Hepatocyte (in vitro differentiated cells): ENCODE results near the gene TFAM.

Experiments used
- CTCF ChIP-seq: fragments of 200-600 bp; sonication (generic); IDR thresholded peaks from 2 replicates; pipeline ENCODE4 v1.5.1; 2016; ENCODE audit warnings: antibody characterized with exemption, mild to moderate bottlenecking; ENCODE audit not compliant: poor library complexity
- EZH2 ChIP-seq: fragments of 200-600 bp; sonication (generic); IDR thresholded peaks from 2 replicates; pipeline ENCODE4 v1.6.1; 2016; ENCODE audit warnings: antibody characterized with exemption, mild to moderate bottlenecking, borderline replicate concordance
- EZH2phosphoT487 ChIP-seq: fragments of 200-600 bp; sonication (generic); IDR thresholded peaks from one replicate; pipeline ENCODE4 v1.6.1; 2018; ENCODE audit warnings: antibody characterized with exemption, mild to moderate bottlenecking, low read depth, moderate library complexity; ENCODE audit not compliant: unreplicated experiment, severe bottlenecking

GRCh38 chr10:58350023-58350422, 35.2 kb upstream of the TFAM start:
- TF ChIP-seq CTCF (no peak), EZH2phosphoT487 (no peak), EZH2 (no peak)
